Tibial nerve (tissue), 4 donors: ENCODE results near the gene TMEM123. TPM values are rescaled to one million over a fixed set of nuclear protein-coding genes. Genes with fewer than 3 reads are reported as not detected.
A peak's percentile ranks its signal among the peaks of the same experiment; 100 is the strongest.
"Not testable (repeated sequence)": the region's sequence is repeated elsewhere in the genome, so short reads cannot be mapped to it uniquely, and the experiment has no call there.

Source experiments
- DNase-seq, 2 donors: peaks; one replicate each; pipeline ENCODE4 v3.0.0-alpha.2; 2019; ENCODE audit warnings: low spot score in 2 of 2
- H3K27ac ChIP-seq, 4 donors: fragments of 200-600 bp; sonication (generic) in 3 of 4; one replicate each; pipeline ENCODE4 v1.5.1; 2017 to 2019; ENCODE audit warnings: mild to moderate bottlenecking in 1 of 4
- H3K27me3 ChIP-seq, 2 donors: fragments of 200-600 bp; sonication (generic) in 1 of 2; one replicate each; pipeline versions ENCODE4 v1.5.1 to v1.6.0; 2017 to 2019
- H3K36me3 ChIP-seq, 3 donors: fragments of 200-600 bp; sonication (generic); one replicate each; pipeline ENCODE4 v1.5.1; 2018 to 2019
- H3K4me1 ChIP-seq, 4 donors: fragments of 200-600 bp; sonication (generic) in 3 of 4; one replicate each; pipeline ENCODE4 v1.5.1; 2017 to 2019
- H3K4me3 ChIP-seq, 4 donors: fragments of 200-600 bp; sonication (generic) in 3 of 4; one replicate each; pipeline ENCODE4 v1.5.1; 2017 to 2019; ENCODE audit warnings: mild to moderate bottlenecking in 1 of 4, moderate library complexity in 1 of 4
- H3K9me3 ChIP-seq, 4 donors: fragments of 200-600 bp; sonication (generic) in 3 of 4; one replicate each; pipeline ENCODE4 v1.5.1; 2017 to 2019
- EP300 ChIP-seq, 2 donors: sonication (generic); formaldehyde crosslinking; IDR thresholded peaks; one replicate each; pipeline ENCODE4 v1.6.1; 2017; ENCODE audit warnings: antibody characterized with exemption in 2 of 2, mild to moderate bottlenecking in 1 of 2
- POLR2A ChIP-seq, 2 donors: fragments of 450-650 bp; IDR thresholded peaks; one replicate each; pipeline ENCODE4 v1.6.1; 2017; ENCODE audit warnings: antibody characterized with exemption in 2 of 2, mild to moderate bottlenecking in 2 of 2, moderate library complexity in 2 of 2
- WGBS, 2 donors: methylation state at CpG; one replicate each; pipeline ENCODE4 v1.1.5; 2018; 5-methylcytosine and 5-hydroxymethylcytosine counted together
- total RNA-seq, 4 donors: library from RNA; depleted of rRNA; stranded (reverse); fragments of >200 nt; gene quantifications; one replicate each; pipeline ENCODE4 v1.1.0, GENCODE V29; 2016
- TF ChIP-seq, protein P1 (sequence below), 5 experiments: fragments of 200-600 bp in 3 of 5; fragments of 450-650 bp in 2 of 5; sonication (generic) in 3 of 5; IDR thresholded peaks; one replicate each; pipeline ENCODE4 v1.5.1; 2016 to 2019; ENCODE audit warnings: antibody characterized with exemption in 5 of 5, mild to moderate bottlenecking in 3 of 5, moderate library complexity in 2 of 5

TMEM123 gene
- total RNA-seq, 4 donors from 2014 or later: 145 to 196 (median 181) TPM

DNA sequence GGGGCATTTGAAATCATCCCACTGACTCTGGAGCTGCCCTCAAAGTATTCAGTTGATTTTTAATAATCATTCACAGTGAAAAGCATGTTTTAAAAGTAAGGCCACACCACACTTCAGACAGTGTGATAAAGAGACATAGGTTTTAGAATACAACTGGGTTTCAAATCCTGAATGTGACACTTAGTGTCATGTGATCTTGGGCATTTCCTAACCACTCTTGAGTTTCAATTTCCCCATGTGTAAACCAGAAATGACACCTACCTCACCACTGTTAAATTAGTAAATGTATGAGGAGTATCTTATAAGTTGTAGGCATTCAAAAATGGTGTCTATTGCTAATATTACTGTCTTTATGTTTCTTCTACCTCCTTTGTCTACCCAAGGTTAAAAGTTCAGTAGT lies 5.4 kb downstream of the TMEM123 start:
- no peak overlapping the region for H3K27ac ChIP-seq
- DNase-seq: peak in 1 of 2 donors; percentile 11
- H3K4me3 ChIP-seq: no peak overlapping the region
- H3K36me3 ChIP-seq: peaks cover 0 to 33% (median 0%) of the 10 kb centered on the region in 3 donors
- TF ChIP-seq POLR2A (IDR thresholded peaks at IDR 0.05): no peak
- peaks cover 0 to 45% (median 11%) of the 10 kb centered on the region in 4 donors for H3K4me1 ChIP-seq
- H3K27me3 ChIP-seq: no peaks in the 10 kb centered on the region
- no peaks in the 10 kb centered on the region for H3K9me3 ChIP-seq

DNA sequence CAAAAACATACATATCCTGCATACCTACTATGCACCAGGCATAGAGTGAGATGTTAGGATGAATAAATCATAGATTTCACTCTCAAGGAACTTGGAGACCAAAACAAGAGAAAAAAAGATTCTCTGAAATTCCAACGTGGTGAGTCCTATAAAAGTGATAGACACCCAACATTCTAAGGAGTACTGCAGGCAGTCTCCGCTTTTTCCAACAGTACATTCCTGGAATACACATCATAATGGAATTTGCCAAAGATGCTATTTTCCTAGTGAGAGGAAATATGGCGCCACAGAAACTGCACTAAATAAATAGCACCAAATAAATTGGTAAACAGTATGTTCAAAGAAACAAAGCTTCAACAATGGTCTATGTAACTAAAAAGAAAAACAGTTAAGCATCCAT lies 6.0 kb downstream of the TMEM123 start:
- Histone ChIP-seq H3K4me1 (peaks cover 0 to 45% (median 11%) of the 10 kb centered on the region in 4 donors), H3K36me3 (peaks cover 0 to 33% (median 0%) of the 10 kb centered on the region in 3 donors), H3K9me3 (no peaks in the 10 kb centered on the region), H3K27ac (no peak overlapping the region), H3K27me3 (no peaks in the 10 kb centered on the region), H3K4me3 (no peak overlapping the region)
- WGBS, 2 donors: 54% methylated on average over 3 of the region's 3 CpGs
- TF ChIP-seq, protein P1, sequence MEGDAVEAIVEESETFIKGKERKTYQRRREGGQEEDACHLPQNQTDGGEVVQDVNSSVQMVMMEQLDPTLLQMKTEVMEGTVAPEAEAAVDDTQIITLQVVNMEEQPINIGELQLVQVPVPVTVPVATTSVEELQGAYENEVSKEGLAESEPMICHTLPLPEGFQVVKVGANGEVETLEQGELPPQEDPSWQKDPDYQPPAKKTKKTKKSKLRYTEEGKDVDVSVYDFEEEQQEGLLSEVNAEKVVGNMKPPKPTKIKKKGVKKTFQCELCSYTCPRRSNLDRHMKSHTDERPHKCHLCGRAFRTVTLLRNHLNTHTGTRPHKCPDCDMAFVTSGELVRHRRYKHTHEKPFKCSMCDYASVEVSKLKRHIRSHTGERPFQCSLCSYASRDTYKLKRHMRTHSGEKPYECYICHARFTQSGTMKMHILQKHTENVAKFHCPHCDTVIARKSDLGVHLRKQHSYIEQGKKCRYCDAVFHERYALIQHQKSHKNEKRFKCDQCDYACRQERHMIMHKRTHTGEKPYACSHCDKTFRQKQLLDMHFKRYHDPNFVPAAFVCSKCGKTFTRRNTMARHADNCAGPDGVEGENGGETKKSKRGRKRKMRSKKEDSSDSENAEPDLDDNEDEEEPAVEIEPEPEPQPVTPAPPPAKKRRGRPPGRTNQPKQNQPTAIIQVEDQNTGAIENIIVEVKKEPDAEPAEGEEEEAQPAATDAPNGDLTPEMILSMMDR (IDR thresholded peaks at IDR 0.05): no peak
- TF ChIP-seq EP300 (IDR thresholded peaks at IDR 0.05) (no peak), POLR2A (IDR thresholded peaks at IDR 0.05) (no peak)
- no peak for DNase-seq

DNA sequence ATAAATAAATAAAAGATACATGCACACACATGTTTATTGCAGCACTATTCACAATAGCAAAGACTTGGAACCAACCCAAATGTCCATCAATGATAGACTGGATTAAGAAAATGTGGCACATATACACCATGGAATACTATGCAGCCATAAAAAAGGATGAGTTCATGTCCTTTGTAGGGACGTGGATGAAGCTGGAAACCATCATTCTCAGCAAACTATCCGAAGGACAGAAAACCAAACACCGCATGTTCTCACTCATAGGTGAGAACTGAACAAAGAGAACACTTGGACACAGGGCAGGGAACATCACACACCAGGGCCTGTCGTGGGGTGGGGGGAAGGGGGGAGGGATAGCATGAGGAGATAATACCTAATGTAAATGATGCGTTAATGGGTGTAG lies 7.9 kb downstream of the TMEM123 start:
- Histone ChIP-seq H3K36me3 (peaks cover 0 to 33% (median 0%) of the 10 kb centered on the region in 3 donors), H3K4me1 (peaks cover 0 to 30% (median 7%) of the 10 kb centered on the region in 4 donors)
- H3K9me3 ChIP-seq, H3K27me3 ChIP-seq, H3K4me3 ChIP-seq, DNase-seq, H3K27ac ChIP-seq: not testable (repeated sequence)
- WGBS, 2 donors: 94% methylated on average over 4 to 5 of the region's 5 CpGs

DNA sequence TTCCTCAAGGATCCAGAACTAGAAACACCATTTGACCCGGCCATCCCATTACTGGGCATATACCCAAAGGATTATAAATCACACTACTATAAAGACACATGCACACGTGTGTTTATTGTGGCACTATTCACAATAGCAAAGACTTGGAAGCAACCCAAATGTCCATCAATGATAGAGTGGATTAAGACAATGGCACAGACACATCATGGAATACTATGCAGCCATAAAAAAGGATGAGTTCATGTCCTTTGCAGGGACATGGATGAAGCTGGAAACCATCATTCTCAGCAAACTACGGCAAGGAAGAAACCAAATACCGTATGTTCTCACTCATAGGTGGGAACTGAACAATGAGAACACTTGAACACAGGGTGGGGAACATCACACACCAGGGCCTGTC lies 8.4 kb downstream of the TMEM123 start:
- not testable (repeated sequence) for H3K4me3 ChIP-seq, H3K27me3 ChIP-seq, DNase-seq, H3K27ac ChIP-seq, H3K9me3 ChIP-seq
- Histone ChIP-seq H3K4me1 (peaks cover 0 to 25% (median 7%) of the 10 kb centered on the region in 4 donors), H3K36me3 (peaks cover 0 to 33% (median 0%) of the 10 kb centered on the region in 3 donors)
- 87 to 88% methylated on average over 4 of the region's 4 CpGs for WGBS, 2 donors

DNA sequence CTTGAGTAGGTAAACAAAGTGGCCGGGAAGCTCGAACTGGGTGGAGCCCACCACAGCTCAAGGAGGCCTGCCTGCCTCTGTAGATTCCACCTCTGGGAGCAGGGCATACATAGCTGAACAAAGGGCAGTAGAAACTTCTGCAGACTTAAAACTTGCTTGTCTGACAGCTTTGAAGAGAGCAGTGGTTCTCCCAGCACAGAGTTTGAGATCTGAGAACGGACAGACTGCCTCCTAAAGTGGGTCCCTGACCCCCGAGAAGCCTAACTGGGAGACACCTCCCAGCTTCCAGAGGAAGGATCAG lies 13.6 kb downstream of the TMEM123 start:
- H3K27me3 ChIP-seq, DNase-seq, H3K4me3 ChIP-seq, H3K9me3 ChIP-seq, H3K27ac ChIP-seq: not testable (repeated sequence)
- Histone ChIP-seq H3K36me3 (peaks cover 0 to 13% (median 0%) of the 10 kb centered on the region in 3 donors), H3K4me1 (peaks cover 0 to 25% (median 3%) of the 10 kb centered on the region in 4 donors)
- 20 to 58% methylated on average over 2 to 4 of the region's 4 CpGs for WGBS, 2 donors

DNA sequence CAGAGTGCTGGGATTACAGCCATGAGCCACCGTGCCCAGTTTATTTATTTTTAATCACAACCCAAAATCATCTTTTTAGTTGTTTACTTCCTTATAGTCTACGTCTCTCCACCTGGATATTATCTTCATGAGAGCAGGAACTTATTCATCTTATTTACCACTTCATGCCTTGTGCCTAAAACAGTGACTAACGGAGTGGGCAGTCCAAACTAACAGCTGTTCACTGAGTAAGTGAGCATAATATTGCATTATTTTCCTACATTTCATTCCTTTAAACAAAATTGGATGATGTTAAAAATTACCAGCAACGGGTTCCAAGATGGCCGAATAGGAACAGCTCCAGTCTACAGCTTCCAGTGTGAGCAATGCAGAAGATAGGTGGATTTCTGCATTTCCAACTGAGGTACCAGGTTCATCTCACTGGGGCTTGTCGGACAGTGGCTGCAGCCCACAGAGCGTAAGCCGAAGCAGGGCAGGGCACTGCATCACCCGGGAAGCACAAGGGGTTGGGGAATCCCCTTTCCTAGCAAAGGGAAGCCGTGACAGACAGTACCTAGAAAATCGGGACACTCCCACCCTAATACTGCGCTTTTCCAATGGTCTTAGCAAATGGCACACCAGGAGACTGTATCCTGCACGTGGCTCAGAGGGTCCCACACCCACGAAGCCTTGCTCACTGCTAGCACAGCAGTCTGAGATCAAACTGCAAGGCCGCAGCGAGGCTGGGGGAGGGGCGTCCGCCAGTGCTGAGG lies 14.1 kb downstream of the TMEM123 start:
- Histone ChIP-seq H3K9me3 (no peaks in the 10 kb centered on the region), H3K4me3 (no peak overlapping the region), H3K27me3 (no peaks in the 10 kb centered on the region), H3K27ac (no peak overlapping the region), H3K4me1 (peaks cover 0 to 25% (median 3%) of the 10 kb centered on the region in 4 donors), H3K36me3 (peaks cover 0 to 12% (median 0%) of the 10 kb centered on the region in 3 donors)
- TF ChIP-seq POLR2A (IDR thresholded peaks at IDR 0.05) (no peak), EP300 (IDR thresholded peaks at IDR 0.05) (no peak)
- TF ChIP-seq, protein P1 (IDR thresholded peaks at IDR 0.05): no peak
- WGBS, 2 donors: 86 to 91% methylated on average over 18 of the region's 18 CpGs
- DNase-seq: no peak

DNA sequence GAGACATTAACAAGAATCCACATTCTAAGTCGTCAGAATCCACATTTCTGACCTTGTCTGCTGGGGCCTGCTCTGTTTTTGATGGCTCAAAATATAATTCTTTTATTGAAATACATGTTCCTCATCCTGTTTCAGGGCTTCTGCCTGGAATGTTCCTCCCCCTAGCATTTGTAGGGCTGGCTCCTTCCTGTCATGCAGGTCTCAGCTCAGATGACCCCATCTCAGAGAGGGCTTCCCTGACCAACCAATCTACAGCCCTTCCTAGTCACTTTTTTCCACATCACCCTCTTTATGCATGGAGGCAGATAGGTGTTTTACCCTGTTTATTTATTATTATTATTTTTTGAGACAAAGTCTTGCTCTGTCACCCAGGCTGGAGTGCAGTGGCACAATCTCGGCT lies 14.8 kb downstream of the TMEM123 start:
- Histone ChIP-seq H3K27me3 (no peaks in the 10 kb centered on the region), H3K36me3 (peaks cover 0 to 17% (median 0%) of the 10 kb centered on the region in 3 donors), H3K4me1 (peaks cover 0 to 25% (median 3%) of the 10 kb centered on the region in 4 donors), H3K9me3 (no peaks in the 10 kb centered on the region), H3K4me3 (no peak overlapping the region), H3K27ac (no peak overlapping the region)
- WGBS, 2 donors: 56 to 61% methylated on average over 2 of the region's 2 CpGs
- DNase-seq: no peak
- TF ChIP-seq POLR2A (IDR thresholded peaks at IDR 0.05) (no peak), EP300 (IDR thresholded peaks at IDR 0.05) (no peak)
- TF ChIP-seq, protein P1 (IDR thresholded peaks at IDR 0.05): no peak
